ENCODE results near the gene FRAS1.
"Not testable (repeated sequence)": the region's sequence is repeated elsewhere in the genome, so short reads cannot be mapped to it uniquely, and the experiment has no call there.

The FRAS1 gene

GRCh38 chr4:78296261-78296660, 239.1 kb downstream of the FRAS1 start:
- DNase-seq, result no peak

GRCh38 chr4:78297116-78297800, 240.1 kb downstream of the FRAS1 start:
- DNase-seq, result no peak

- DNase-seq, result peak; percentile 7
Measured at GRCh38 chr4:78298618-78299017, 241.5 kb downstream of the FRAS1 start.

- DNase-seq, result no peak
Measured at GRCh38 chr4:78299565-78299972, 242.4 kb downstream of the FRAS1 start.

GRCh38 chr4:78307263-78307662, 250.1 kb downstream of the FRAS1 start:
- DNase-seq, result not testable (repeated sequence)

GRCh38 chr4:78308517-78308916, 251.4 kb downstream of the FRAS1 start:
- DNase-seq, result no peak

- DNase-seq, result no peak
Measured at GRCh38 chr4:78309352-78309751, 252.2 kb downstream of the FRAS1 start.

GRCh38 chr4:78310007-78310739, 253.1 kb downstream of the FRAS1 start:
- no peak for DNase-seq

GRCh38 chr4:78310740-78311115, 253.6 kb downstream of the FRAS1 start:
- DNase-seq, result no peak

- DNase-seq, result no peak
Measured at GRCh38 chr4:78311306-78311705, 254.2 kb downstream of the FRAS1 start.

- DNase-seq, result no peak
Measured at GRCh38 chr4:78312989-78313753, 256.0 kb downstream of the FRAS1 start.

GRCh38 chr4:78313754-78314120, 256.6 kb downstream of the FRAS1 start:
- DNase-seq, result no peak

GRCh38 chr4:78318126-78318525, 261.0 kb downstream of the FRAS1 start:
- no peak for DNase-seq

GRCh38 chr4:78320349-78320935, 263.3 kb downstream of the FRAS1 start:
- no peak for DNase-seq

GRCh38 chr4:78322032-78322431, 264.9 kb downstream of the FRAS1 start:
- DNase-seq, result no peak

GRCh38 chr4:78323439-78323838, 266.3 kb downstream of the FRAS1 start:
- no peak for DNase-seq

- no peak for DNase-seq
Measured at GRCh38 chr4:78324625-78325024, 267.5 kb downstream of the FRAS1 start.

- no peak for DNase-seq
Measured at GRCh38 chr4:78325271-78326157, 268.4 kb downstream of the FRAS1 start.

- DNase-seq, result not testable (repeated sequence)
Measured at GRCh38 chr4:78328591-78328990, 271.5 kb downstream of the FRAS1 start.

GRCh38 chr4:78331186-78331585, 274.1 kb downstream of the FRAS1 start:
- DNase-seq, result no peak

- no peak for DNase-seq
Measured at GRCh38 chr4:78331965-78332364, 274.8 kb downstream of the FRAS1 start.

- no peak for DNase-seq
Measured at GRCh38 chr4:78332976-78333375, 275.9 kb downstream of the FRAS1 start.

Data from kidney glomerular epithelial cell (primary cell).